ENCODE results near the gene ENTREP3.

GRCh38 chr1:155294520-155295182, 39.4 kb upstream of the ENTREP3 start:
- TF ChIP-seq POLR2A (IDR thresholded peaks at IDR 0.05) = no peak
- TF ChIP-seq, protein P1, sequence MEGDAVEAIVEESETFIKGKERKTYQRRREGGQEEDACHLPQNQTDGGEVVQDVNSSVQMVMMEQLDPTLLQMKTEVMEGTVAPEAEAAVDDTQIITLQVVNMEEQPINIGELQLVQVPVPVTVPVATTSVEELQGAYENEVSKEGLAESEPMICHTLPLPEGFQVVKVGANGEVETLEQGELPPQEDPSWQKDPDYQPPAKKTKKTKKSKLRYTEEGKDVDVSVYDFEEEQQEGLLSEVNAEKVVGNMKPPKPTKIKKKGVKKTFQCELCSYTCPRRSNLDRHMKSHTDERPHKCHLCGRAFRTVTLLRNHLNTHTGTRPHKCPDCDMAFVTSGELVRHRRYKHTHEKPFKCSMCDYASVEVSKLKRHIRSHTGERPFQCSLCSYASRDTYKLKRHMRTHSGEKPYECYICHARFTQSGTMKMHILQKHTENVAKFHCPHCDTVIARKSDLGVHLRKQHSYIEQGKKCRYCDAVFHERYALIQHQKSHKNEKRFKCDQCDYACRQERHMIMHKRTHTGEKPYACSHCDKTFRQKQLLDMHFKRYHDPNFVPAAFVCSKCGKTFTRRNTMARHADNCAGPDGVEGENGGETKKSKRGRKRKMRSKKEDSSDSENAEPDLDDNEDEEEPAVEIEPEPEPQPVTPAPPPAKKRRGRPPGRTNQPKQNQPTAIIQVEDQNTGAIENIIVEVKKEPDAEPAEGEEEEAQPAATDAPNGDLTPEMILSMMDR (IDR thresholded peaks at IDR 0.05) = no peak
